ENCODE results near the gene PREP. TPM values are rescaled to one million over a fixed set of nuclear protein-coding genes. Genes with fewer than 3 reads are reported as not detected.
"Not testable (repeated sequence)": the region's sequence is repeated elsewhere in the genome, so short reads cannot be mapped to it uniquely, and the experiment has no call there.

The PREP gene
- total RNA-seq, 2 donors from 2014 or later, result 13.7 to 16.8 TPM

GRCh38 chr6:105256619-105257018, 146.3 kb downstream of the PREP start:
- Histone ChIP-seq H3K27me3 (no peaks in the 10 kb centered on the region), H3K36me3 (no peaks in the 10 kb centered on the region), H3K9me3 (no peaks in the 10 kb centered on the region), H3K4me3 (no peak overlapping the region), H3K27ac (peak overlapping the region in 1 of 2 donors; percentile 31), H3K4me1 (peaks cover 0 to 3% of the 10 kb centered on the region in 2 donors)
- no peak for DNase-seq (ENCODE audit: low spot score)
- TF ChIP-seq CTCF (IDR thresholded peaks at IDR 0.05), result no peak

GRCh38 chr6:105253787-105254186, 149.1 kb downstream of the PREP start:
- Histone ChIP-seq H3K27me3 (no peaks in the 10 kb centered on the region), H3K27ac (no peak overlapping the region), H3K4me3 (no peak overlapping the region), H3K9me3 (no peaks in the 10 kb centered on the region), H3K36me3 (no peaks in the 10 kb centered on the region), H3K4me1 (no peaks in the 10 kb centered on the region)
- no peak for TF ChIP-seq CTCF (IDR thresholded peaks at IDR 0.05)
- DNase-seq (ENCODE audit: low spot score), result no peak

- no peak for DNase-seq (ENCODE audit: low spot score)
- Histone ChIP-seq H3K9me3 (no peaks in the 10 kb centered on the region), H3K27ac (no peak overlapping the region), H3K27me3 (no peaks in the 10 kb centered on the region), H3K4me3 (no peak overlapping the region), H3K36me3 (no peaks in the 10 kb centered on the region), H3K4me1 (no peaks in the 10 kb centered on the region)
- no peak for TF ChIP-seq CTCF (IDR thresholded peaks at IDR 0.05)
Measured at GRCh38 chr6:105251689-105252088, 151.2 kb downstream of the PREP start.

GRCh38 chr6:105250533-105250932, 152.3 kb downstream of the PREP start:
- DNase-seq (ENCODE audit: low spot score), result no peak
- Histone ChIP-seq H3K36me3 (no peaks in the 10 kb centered on the region), H3K27me3 (no peaks in the 10 kb centered on the region), H3K9me3 (no peaks in the 10 kb centered on the region), H3K4me1 (no peaks in the 10 kb centered on the region), H3K4me3 (no peak overlapping the region), H3K27ac (no peak overlapping the region)
- no peak for TF ChIP-seq CTCF (IDR thresholded peaks at IDR 0.05)

GRCh38 chr6:105243487-105243886, 159.4 kb downstream of the PREP start:
- no peak overlapping the region for H3K4me3 ChIP-seq
- no peaks in the 10 kb centered on the region for H3K4me1 ChIP-seq
- no peak for TF ChIP-seq CTCF (IDR thresholded peaks at IDR 0.05)
- no peaks in the 10 kb centered on the region for H3K36me3 ChIP-seq
- DNase-seq (ENCODE audit: low spot score), result no peak
- no peak overlapping the region for H3K27ac ChIP-seq
- H3K27me3 ChIP-seq, result no peaks in the 10 kb centered on the region
- H3K9me3 ChIP-seq, result no peaks in the 10 kb centered on the region

GRCh38 chr6:105235155-105235554, 167.7 kb downstream of the PREP start:
- H3K4me1 ChIP-seq, result no peaks in the 10 kb centered on the region
- H3K4me3 ChIP-seq, result no peak overlapping the region
- no peaks in the 10 kb centered on the region for H3K36me3 ChIP-seq
- DNase-seq (ENCODE audit: low spot score), result no peak
- H3K9me3 ChIP-seq, result peaks cover 0 to 12% of the 10 kb centered on the region in 2 donors
- TF ChIP-seq CTCF (IDR thresholded peaks at IDR 0.05), result no peak
- no peak overlapping the region for H3K27ac ChIP-seq
- H3K27me3 ChIP-seq, result no peaks in the 10 kb centered on the region

- not testable (repeated sequence) for H3K9me3 ChIP-seq; DNase-seq (ENCODE audit: low spot score); H3K4me3 ChIP-seq; H3K4me1 ChIP-seq; H3K27ac ChIP-seq; H3K27me3 ChIP-seq; H3K36me3 ChIP-seq
Measured at GRCh38 chr6:105231771-105232170, 171.1 kb downstream of the PREP start.

Measured in right atrium auricular region (tissue), 2 donors.